Measurements from ENCODE around the gene GRIA4.
"Not testable (repeated sequence)": the region's sequence is repeated elsewhere in the genome, so short reads cannot be mapped to it uniquely, and the experiment has no call there.

GRIA4 gene

DNA sequence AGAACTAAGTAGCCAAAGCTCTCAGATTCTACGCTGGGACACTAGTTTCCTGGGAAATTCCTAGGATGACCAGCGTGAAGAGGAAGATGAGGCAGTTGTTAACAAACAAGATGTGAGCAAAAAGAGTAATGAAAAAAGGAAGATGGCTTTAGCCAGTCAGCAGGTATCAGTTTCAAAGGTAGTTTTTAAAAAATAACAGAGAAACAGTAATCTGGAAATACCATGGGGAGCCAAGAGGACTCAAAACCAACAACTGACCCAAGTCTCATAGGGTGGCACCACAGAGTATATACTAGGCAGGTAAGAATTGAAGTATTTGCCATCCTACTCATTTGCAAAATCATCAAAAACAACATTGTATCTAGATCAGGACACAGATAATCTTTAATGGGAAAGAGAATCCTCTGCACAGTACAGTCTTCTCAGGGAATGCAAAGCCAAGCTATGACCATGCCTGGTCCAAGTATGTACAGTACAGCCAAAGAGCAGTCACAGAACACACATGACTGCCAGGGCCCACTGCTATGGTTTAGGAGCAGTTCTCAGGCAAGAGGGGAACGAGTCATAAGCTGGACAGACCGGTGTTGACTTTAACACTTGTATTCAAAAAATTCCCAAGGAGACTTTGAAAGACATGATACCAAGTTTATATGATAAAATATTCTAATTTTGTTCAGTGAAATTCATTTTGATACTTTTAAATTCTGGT, 391.6 kb downstream of the GRIA4 start:
- no peak for DNase-seq (ENCODE audit: low read depth, low spot score)

DNA sequence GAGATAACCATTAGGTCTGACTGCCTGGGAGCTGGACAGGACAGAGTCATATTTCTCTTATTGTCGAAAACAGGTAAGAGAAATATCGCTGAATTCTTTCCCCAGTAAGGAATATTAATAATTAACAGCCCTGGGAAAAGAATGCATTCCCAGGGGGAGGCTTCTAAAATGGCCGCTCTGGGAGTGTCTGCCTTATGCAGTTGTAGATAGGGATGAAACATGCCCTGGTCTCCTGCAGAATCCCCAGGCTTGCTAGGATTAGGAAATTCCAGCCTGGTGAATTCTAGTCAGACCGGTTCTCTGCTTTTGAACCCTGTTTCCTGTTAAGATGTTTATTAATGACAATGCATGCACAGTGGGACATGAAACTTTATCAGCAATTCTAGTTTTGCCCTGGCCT, 393.2 kb downstream of the GRIA4 start:
- DNase-seq (ENCODE audit: low read depth, low spot score): not testable (repeated sequence)

- no peak for DNase-seq (ENCODE audit: low read depth, low spot score)
Measured at GRCh38 chr11:106011481-106011880, 401.6 kb downstream of the GRIA4 start.

GRCh38 chr11:106012744-106013143, 402.9 kb downstream of the GRIA4 start:
- no peak for DNase-seq (ENCODE audit: low read depth, low spot score)

DNA sequence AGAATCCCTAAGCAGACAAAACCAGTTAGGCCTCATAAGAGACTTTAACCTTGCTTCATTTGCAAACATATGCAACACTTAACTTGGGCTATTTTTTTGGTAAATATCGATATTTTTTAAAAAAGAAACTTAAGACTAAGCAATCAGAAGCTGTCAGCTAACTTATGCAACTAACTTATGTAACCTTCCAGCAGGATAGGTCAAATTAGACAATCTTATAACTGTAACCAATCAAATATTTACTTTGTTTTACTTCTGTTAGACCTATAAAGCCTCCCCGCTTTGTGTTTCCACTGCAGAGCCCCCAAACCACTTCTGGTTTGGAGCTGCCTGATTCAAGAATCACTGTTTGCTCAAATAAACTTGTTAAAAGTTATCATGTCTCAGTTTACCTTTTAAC, 404.2 kb downstream of the GRIA4 start:
- no peak for DNase-seq (ENCODE audit: low read depth, low spot score)

DNA sequence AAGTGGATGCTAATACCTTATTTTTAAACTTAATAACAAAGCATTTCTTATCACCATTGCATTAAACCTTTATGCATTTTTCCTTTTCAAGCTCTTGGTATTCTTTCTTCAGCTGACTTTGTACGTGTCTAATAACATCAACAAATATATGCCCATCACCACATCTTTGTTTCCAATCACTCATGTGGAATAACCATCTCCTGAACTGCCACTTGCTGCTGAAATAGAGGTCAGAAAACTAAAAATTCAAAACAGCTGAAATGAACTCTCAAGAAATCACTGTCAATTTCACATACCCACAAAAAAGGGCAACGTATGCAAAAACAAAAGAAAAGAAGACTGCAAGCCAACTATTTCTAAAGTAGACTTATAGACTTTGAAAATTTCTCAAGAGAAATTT, 404.7 kb downstream of the GRIA4 start:
- DNase-seq (ENCODE audit: low read depth, low spot score): no peak

DNA sequence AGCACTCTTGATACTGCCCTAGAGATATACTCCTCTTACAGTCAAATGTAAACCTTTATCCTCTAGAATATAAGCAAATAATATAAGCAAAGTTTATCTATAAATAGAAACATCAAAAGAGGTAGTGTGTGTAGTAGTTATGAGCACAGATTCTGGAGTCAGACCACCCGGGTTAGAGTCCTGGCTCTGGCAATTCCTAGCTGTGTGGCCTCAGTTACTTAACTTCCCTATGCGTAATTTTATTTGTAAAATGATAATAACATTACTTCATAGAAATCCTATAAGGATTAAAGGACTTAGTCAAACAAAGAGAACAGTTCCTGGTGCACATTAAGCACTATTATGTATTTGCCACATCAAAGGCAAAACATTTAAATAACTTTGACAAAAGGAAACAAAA, 405.2 kb downstream of the GRIA4 start:
- no peak for DNase-seq (ENCODE audit: low read depth, low spot score)

DNA sequence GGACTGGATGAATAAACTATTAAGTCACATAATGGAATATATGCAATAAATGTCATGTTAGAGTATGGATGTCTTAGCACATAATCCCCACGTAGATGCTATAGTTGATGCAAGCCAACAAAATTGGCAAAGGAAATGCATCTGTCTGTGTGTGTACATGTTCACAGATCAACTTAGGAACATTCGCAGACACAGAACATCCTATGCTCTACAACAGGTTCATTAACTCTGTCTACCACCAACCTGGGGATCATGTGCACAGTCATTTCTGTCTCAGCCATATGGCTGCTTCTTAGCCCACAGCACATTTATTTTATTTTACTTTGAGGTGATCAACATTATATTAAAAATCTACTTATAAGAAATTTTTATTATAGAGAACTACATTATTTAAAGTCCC, 407.2 kb downstream of the GRIA4 start:
- no peak for DNase-seq (ENCODE audit: low read depth, low spot score)

DNA sequence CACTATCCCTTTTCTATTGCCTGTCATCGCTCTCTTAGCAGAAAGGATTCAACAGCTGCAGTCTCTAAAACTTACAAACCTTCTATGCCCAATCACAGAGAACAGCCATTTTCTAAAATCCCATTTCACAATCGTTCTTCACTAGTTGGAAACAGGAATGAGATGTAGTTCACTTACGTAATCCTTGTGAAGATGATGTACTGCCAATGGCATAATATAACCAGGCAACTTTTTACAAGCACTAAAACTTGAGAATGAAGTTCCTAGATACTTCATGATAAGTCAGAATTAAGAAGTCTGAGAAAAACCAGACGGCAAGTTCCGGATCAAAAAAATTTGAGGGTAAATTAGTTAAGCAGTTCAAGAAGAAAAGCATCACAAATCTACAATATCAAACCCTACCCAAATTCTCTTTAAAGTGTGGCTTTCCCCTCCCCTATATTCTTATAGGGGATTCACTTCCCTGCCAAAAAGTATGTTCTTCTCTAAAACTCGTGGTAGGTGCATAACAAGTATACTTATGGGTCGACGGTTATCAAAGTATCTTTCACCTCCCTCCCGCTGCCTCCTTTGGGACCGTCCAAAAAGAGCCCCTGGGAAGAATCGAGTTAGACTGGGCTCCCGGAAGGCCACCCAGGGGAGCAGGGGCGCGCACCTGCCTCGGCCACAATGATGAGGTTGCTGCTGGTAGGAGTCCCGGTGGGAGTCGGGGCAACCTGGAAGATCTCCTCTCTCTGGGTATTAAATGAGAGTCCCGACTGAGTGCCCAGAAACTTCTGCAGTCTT, 411.5 kb downstream of the GRIA4 start:
- no peak for DNase-seq (ENCODE audit: low read depth, low spot score)

DNA sequence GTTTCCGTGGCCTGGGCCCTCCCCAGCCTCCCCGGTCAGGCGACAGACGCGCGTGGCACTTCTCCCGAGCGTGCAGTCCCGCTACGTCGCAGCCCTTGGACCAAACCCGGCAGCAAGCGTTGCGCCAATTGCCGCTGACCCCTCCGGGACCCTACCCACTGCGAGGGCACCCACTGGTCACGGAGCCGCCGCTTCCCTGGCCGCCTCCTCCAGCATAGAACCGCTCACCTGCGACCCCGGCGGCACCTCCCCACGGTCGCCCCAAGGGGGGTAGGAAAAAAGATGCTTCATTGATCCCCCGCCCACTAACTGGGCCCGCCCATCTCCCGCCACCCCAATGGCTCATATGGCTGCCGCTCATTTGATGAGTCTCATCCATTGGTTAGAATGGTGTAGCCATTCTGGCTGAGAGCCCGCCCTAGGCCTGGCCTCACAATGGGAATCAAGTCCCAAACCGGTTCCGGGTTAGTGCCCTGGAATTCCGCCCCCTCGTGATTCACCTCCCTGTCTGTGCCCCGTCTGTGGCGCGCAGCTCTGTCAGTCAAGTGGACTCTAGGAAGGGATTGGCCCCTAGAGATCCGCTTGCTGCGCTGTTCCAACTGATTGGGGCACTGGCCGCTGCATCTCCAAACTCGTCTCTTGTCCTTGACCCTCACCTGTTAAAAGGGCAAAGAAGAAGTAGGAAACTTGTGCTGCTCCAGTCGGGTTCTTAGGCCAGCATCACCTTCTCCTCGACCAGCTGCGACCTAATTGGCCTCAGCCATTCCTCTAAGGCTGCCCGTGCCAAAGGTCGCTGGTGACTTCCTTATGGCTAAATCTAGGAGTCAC, 412.3 kb downstream of the GRIA4 start, which contains the start of gene MSANTD4:
Gene MSANTD4, minus strand, starts transcription at position 274 of the 828 bp plus-strand sequence. CDS start 11,323 bp downstream, outside the sequence.
- peak; percentile 95 for DNase-seq (ENCODE audit: low read depth, low spot score)

- DNase-seq (ENCODE audit: low read depth, low spot score): no peak
Measured at GRCh38 chr11:106022795-106023275, 413.0 kb downstream of the GRIA4 start.

GRCh38 chr11:106030609-106031008, 420.7 kb downstream of the GRIA4 start:
- no peak for DNase-seq (ENCODE audit: low read depth, low spot score)

- no peak for DNase-seq (ENCODE audit: low read depth, low spot score)
Measured at GRCh38 chr11:106031202-106031810, 421.4 kb downstream of the GRIA4 start.

Measured in activated naive CD8-positive, alpha-beta T cell treated with anti-CD3 and anti-CD28 coated beads, Interleukin-2, amount 50 U/mL, for 16 hours (primary cell).